HCEC 1CT (cell line): Measurements from ENCODE around the gene OR10P1.

Experiments used
- DNase-seq: peaks from one replicate; pipeline ENCODE4 v3.0.0-alpha.2; 2017

Gene OR10P1

GRCh38 chr12:55652352-55652751, 15.7 kb downstream of the OR10P1 start:
- DNase-seq, result no peak

GRCh38 chr12:55653031-55653430, 16.3 kb downstream of the OR10P1 start:
- DNase-seq, result no peak

GRCh38 chr12:55654511-55655214, 18.0 kb downstream of the OR10P1 start:
- no peak for DNase-seq

DNA sequence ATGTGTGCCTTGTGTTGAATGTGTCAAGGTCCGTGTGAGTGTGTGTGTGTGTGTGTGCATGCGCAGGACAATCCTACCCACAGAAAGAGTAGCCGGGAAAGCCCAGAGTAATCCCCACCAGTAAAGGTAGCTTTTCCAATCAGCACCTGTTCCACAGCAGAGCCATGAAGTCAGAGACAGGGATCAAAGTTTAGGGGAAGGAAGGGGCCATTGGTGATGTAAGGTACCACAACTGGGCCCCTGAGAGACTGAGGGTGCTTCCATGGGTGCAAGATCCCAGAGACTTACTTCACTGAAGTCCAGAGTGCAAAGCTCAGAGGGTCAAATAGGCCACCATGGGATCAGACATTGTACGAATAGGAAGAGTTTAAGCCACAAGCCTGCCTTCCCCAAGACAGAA, 20.5 kb downstream of the OR10P1 start:
- no peak for DNase-seq

DNA sequence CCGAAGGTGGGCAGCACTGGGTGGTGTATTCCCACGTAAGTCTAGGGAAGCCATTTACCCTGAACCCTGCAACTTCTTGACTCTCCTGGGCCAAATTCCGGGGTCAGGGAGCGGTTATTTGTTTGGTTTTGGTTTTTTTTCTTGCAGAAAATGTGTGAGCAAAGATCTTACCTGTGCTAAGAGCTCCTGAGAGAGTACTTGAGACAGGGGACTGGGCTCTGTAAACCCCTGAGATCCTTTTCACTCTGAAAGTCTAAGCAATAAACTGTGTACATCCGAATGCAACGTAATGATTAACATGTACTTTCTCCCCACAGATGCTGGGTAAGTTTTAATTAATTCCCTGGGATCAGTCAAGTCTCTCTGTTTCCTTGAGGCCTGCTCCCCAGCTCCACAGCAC, 21.5 kb downstream of the OR10P1 start:
- DNase-seq, result no peak

- no peak for DNase-seq
Measured at GRCh38 chr12:55658635-55659391, 22.1 kb downstream of the OR10P1 start.

DNA sequence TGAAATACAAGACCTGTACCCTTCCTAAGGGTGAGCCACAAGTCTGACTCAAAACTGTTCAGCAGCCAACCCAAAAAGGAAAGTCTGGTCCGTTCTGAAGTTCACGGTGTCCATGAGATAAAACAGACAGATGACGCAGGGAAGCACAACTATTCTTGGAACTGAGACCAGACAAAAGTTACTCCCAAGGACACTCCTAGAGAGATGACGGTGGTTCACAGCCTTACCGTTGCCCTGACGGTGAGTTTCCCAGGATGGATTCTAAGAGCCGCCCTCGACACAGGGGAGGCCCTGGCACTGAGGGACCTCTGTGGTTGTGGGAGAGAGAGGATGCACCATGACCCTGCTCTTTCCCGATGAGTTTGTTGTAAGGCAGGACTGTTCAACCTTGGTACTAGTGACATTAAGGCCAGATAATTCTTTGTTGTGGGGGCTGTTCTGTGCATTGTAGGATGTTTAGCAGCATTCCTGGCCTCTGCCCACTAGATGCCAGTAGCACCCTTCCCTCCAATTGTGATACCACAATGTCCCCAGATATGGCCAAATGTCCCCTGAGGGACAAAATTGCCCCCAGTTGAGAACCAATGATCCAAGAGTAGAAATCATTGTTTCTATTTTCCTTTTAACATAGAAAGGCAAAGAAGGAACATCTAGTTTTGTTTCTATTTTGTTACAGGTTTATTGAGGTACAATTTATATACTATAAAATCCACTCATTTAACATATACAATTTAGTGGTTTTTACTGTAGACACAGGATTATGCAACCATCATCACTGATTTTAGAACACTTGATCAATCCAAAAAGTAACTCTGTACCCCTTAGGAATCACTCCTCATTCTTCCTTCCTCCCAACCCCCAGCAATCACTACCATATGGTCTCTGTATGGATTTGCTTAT, 23.0 kb downstream of the OR10P1 start:
- no peak for DNase-seq

DNA sequence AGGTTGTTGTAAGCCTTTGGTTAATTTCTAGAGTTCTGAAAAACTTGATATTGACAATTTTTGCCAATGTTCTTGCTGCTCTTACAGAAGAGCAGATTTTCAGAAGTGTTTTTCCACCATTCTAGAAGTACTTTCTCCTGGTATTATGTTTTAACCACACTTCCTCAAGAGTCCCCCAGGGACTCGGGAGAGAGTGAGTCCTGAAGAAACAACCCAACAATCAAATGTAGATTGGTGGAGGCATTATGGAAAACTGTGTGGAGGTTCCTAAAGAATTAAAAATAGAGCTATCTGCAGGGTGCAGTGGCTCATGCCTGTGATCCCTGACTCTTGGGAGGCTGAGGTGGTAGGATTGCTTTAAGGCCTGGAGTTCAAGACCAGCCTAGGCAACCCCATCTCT, 26.7 kb downstream of the OR10P1 start:
- no peak for DNase-seq

DNA sequence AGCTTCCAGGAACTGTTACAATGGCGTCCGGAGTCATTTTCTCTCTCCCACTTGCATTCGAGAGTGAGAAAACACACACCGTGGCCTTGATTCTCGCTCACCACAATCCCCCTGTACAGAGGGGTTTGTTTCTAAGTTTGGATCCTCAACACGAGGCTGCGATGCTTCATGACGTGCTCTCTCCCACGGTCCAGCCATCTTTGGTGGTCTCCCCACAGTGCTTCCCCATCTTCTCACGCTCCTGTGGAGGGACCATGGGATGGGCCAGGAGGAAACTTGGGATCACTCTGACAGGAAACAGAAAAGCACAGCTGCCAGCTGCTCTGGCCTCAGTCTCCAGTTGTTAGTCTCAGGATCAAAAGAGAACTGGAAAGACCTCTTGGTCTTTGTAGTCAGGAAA, 28.1 kb downstream of the OR10P1 start:
- no peak for DNase-seq

DNA sequence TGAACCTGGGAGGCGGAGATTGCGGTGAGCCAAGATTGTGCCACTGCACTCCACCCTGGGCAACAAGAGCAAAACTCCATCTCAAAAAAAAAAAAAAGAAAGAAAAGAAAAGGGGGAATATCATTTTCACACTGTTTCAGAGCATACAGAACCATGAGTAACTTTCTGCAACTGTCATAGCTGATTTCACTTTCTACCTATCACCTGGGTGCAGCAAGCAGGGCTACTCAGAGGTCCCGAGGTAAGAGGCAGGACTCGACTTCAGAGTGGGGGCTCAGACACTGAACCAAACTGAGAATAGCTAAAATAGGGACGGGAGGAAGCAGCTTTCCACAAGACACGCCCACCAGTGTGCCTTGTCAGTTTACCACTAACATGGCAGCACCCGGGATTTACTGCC, 29.8 kb downstream of the OR10P1 start:
- no peak for DNase-seq

GRCh38 chr12:55670276-55670675, 33.6 kb downstream of the OR10P1 start:
- no peak for DNase-seq

- DNase-seq, result no peak
Measured at GRCh38 chr12:55671746-55672145, 35.1 kb downstream of the OR10P1 start.

DNA sequence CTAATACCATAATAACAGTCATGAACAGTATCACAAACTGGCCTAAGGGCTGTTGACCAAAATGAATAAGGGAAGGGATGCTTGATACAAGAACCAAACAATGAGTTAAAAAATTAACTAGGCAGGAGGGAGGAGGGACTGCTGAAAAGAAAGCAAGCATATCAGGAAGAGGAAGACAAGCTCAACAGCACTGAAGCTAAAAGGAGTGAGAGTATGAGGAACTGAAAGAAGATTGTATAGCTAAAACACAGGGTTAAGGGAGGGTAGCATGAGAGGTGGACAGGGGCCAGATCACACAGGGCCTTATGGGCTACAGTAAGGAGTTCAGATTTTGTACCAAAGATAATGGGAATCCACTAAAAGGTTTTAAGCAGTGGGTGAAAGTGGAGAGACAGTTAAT, 36.9 kb downstream of the OR10P1 start:
- no peak for DNase-seq

- no peak for DNase-seq
Measured at GRCh38 chr12:55675666-55676065, 39.0 kb downstream of the OR10P1 start.

DNA sequence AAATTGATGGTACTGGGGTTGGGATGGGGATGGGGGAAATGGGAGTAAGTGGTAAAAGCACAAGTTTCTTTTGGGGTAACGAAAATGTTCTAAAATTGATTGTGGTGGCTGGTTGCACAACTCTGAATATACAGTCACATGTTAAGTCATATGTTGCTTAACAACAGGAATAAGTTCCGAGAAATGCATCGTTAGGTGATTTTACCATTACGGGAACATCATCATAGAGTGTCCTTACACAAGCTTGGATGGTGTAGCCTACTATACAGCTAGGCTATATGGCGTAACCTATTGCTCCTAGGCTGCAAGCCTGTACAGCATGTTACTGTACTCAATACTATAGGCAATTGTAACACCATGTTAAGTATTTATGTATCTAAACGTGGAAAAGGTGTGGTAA, 40.0 kb downstream of the OR10P1 start:
- DNase-seq, result no peak

GRCh38 chr12:55679691-55680090, 43.0 kb downstream of the OR10P1 start:
- DNase-seq, result no peak

DNA sequence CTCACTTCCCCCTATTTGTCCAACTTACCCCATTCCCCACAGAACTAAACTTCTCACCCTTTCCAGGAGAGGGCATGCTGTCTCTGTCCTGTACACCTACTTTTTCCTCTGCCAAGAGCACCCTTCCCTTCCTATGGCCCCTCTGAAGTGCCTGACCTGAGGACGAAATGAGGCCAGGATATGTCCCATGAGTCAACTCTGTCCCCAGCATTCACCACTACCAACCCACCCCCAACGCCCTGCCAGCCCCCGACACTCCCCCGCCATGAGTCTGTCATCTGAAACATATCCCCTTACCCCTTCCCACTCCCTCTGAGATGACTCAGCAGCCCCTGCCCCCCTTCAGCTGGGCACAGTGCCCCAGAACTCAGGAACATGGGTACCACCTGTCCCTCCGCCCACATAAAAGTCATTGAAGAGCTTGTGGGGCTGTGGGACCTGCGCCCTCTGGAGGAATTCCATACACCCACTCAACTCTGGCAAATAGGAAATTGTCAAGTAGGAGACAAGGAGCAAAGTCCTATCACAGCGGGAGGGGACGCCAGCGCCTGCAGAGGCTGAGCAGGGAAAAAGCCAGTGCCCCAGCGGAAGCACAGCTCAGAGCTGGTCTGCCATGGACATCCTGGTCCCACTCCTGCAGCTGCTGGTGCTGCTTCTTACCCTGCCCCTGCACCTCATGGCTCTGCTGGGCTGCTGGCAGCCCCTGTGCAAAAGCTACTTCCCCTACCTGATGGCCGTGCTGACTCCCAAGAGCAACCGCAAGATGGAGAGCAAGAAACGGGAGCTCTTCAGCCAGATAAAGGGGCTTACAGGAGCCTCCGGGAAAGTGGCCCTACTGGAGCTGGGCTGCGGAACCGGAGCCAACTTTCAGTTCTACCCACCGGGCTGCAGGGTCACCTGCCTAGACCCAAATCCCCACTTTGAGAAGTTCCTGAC, 44.7 kb downstream of the OR10P1 start:
- DNase-seq, result peak; percentile 68

DNA sequence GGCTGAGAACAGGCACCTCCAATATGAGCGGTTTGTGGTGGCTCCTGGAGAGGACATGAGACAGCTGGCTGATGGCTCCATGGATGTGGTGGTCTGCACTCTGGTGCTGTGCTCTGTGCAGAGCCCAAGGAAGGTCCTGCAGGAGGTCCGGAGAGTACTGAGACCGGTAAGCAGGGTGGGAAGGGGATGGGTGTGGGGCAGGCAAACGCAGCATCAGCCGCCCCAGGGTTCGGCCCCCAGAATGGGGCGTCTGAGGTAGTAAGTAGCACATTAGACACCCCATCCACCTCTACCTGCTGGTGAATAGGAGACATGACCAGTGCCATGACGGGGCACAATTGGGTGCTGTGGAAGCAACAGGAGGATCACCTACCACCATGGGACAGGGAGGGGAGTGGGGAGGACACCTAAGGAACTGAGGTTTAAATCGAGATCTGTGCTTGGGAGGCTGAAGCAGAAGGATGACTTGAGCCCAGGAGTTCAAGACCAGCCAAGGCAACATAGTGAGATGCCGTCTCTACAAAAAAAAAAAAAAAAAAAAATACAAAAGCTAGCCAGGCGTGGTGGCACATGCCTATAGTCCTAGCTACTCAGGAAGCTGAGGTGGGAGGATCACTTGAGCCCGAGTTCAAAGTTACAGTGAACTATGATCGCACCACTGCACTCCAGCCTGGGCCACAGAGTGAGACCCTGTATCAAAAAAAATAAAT, 45.5 kb downstream of the OR10P1 start:
- DNase-seq, result no peak

GRCh38 chr12:55683676-55684075, 47.0 kb downstream of the OR10P1 start:
- no peak for DNase-seq

DNA sequence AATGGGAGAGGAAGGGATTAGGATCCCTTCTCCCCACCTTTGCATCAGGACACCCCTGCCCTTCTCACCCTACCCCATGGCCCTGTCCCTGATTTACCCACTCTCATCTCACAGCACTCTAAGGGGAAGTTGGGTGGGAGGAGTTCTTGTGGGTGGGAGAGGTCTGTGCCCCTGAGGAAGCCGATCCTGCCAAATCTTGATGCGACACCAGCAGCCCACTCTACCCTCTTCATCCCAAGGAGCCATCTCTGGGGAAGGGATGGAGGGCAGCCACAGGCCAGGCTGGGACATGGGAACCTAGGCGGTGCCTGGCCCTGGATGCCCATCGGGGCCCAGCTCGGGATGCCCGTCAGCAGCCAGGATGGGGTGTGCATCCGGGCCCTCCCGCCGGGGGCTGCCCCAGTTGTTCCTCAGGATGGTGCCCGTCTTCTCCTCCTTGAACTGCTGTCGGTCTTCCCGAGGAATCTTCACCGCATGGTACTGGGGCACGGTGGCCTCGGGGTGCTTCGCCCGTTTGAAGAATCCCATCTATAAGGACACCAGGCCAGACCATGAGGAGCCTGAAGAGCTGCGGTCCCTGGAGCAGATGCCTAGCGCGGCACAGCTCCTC, 48.2 kb downstream of the OR10P1 start:
- DNase-seq, result no peak

- no peak for DNase-seq
Measured at GRCh38 chr12:55685671-55686070, 49.0 kb downstream of the OR10P1 start.
